Esophagus (tissue), 2 donors: Measurements from ENCODE around the gene ZNF808. TPM values are rescaled to one million over a fixed set of nuclear protein-coding genes. Genes with fewer than 3 reads are reported as not detected.
"Not testable (repeated sequence)": the region's sequence is repeated elsewhere in the genome, so short reads cannot be mapped to it uniquely, and the experiment has no call there.

Source experiments
- H3K27ac ChIP-seq, 2 donors: one replicate each; pipeline ENCODE4 v1.5.1; 2013; ENCODE audit warnings: low read depth in 2 of 2, mild to moderate bottlenecking in 2 of 2, inconsistent platforms in 1 of 2, low read length in 1 of 2, moderate library complexity in 1 of 2
- H3K27me3 ChIP-seq, 2 donors: one replicate each; pipeline ENCODE4 v1.6.1; 2013; ENCODE audit warnings: low read length in 2 of 2, control low read depth in 1 of 2, mild to moderate bottlenecking in 1 of 2; ENCODE audit not compliant: insufficient read depth in 2 of 2, control insufficient read depth in 1 of 2
- H3K36me3 ChIP-seq, 2 donors: one replicate each; pipeline ENCODE4 v1.6.1; 2013; ENCODE audit warnings: low read length in 1 of 2; ENCODE audit not compliant: control insufficient read depth in 2 of 2, insufficient read depth in 2 of 2
- H3K4me1 ChIP-seq, 2 donors: one replicate each; pipeline ENCODE4 v1.6.1; 2013; ENCODE audit warnings: low read length in 1 of 2; ENCODE audit not compliant: control insufficient read depth in 2 of 2, insufficient read depth in 2 of 2
- H3K4me3 ChIP-seq, 2 donors: one replicate each; pipeline ENCODE4 v1.5.1; 2013; ENCODE audit warnings: low read length in 2 of 2, mild to moderate bottlenecking in 2 of 2, low read depth in 1 of 2, moderate library complexity in 1 of 2
- H3K9me3 ChIP-seq, 2 donors: one replicate each; pipeline ENCODE4 v1.6.1; 2013; ENCODE audit warnings: mild to moderate bottlenecking in 2 of 2, low read depth in 1 of 2, low read length in 1 of 2, moderate library complexity in 1 of 2; ENCODE audit not compliant: control insufficient read depth in 2 of 2, insufficient read depth in 1 of 2
- WGBS, 2 donors: extraction: QIAGEN DNeasy Blood & Tissue Kit; methylation state at CpG; one replicate each; pipeline ENCODE4 v1.1.7; 2013; 5-methylcytosine and 5-hydroxymethylcytosine counted together
- polyA plus RNA-seq, 2 donors: library from polyadenylated mRNA; stranded (reverse); fragments of 200-250 nt; gene quantifications; one replicate each; pipeline ENCODE4 v1.2.3, GENCODE V29; 2013
- donor health status: healthy with polysubstance abuse.
- donor health status: Bipolar disorder and iron deficiency.

ZNF808 gene
- polyA plus RNA-seq = 1 to 10 TPM; 1.6 to 4.2 TPM

DNA sequence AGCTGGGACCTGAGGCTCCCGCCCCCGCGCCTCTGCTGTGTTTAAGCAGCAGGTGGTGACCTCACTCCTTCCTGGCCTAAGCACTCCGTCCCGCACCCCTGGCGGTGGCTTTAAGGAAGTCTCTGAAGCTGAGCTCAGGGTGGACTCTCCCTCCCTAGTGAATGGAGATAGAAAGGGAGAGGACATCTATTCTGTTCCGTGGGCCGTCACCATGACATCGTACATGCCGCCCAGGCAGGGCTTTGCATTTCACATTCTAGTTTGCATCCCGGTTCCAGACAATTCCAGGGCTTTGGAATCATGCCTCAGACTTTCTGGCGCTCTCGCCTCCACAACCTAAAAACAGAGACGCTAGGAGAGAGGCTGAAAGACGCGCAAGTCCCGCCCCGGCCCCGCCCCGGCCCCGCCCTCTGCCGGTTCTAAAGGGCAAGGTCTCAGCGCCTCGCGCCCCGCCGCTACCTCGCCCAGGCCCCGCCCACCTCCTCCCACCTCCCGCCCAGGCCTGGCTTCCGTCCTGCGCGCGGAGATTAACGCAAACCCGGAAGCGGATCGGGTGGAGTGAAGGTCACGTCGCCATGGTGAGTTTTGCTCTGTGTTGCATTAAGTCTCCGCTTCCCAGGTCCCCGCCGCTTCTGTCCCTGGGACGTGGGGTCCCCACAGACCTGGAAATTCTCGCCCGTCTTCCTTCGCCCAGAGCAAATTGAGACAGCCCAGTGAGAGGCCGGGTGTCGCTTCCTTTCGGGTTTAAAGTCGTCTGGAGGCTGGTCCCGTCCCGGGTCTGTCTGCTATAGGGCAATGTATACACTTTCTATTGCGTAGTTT is at the start of gene ZNF808:
TSS of gene ZNF808 (plus strand) at position 535 of the 822 bp plus-strand sequence. CDS start 15,617 bp downstream, outside the sequence.
- H3K9me3 ChIP-seq = peaks cover 0 to 2% of the 10 kb centered on the region in 2 donors
- H3K27ac ChIP-seq = peak within 1 kb of the TSS; percentile 90 to 94
- no peaks in the 10 kb centered on the region for H3K36me3 ChIP-seq
- peak within 1 kb of the TSS; percentile 70 to 82 for H3K4me3 ChIP-seq
- H3K4me1 ChIP-seq = peaks cover 0 to 6% of the 10 kb centered on the region in 2 donors
- 1% methylated on average over 54 of the region's 54 CpGs for WGBS, 2 donors
- H3K27me3 ChIP-seq = no peaks in the 10 kb centered on the region

DNA sequence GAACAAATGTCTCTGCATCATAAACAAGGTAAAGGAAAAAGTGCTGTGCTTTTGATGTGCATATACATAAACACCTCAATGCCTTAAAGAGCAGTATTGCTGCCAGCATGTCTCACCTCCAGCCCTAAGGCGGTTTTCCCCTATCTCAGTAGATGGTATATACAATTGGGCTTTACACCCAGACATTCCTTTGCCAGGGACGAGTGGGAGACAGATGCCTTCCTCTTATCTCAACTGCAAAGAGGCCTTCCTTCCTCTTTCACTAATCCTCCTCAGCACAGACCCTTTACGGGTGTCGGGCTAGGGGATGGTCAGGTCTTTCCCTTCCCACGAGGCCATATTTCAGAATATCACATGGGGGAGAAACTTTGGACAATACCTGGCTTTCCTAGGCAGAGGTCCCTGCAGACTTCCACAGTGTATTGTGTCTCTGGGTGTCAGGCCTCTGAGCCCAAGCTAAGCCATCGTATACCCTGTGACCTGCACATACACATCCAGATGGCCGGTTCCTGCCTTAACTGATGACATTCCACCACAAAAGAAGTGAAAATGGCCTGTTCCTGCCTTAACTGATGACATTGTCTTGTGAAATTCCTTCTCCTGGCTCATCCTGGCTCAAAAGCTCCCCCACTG is 43.2 kb upstream of the ZNF808 start:
- peaks cover 25 to 29% of the 10 kb centered on the region in 2 donors for H3K9me3 ChIP-seq
- not testable (repeated sequence) for H3K27ac ChIP-seq, H3K4me3 ChIP-seq, H3K4me1 ChIP-seq, H3K27me3 ChIP-seq, H3K36me3 ChIP-seq
- 43 to 53% methylated on average over 7 of the region's 7 CpGs for WGBS, 2 donors

DNA sequence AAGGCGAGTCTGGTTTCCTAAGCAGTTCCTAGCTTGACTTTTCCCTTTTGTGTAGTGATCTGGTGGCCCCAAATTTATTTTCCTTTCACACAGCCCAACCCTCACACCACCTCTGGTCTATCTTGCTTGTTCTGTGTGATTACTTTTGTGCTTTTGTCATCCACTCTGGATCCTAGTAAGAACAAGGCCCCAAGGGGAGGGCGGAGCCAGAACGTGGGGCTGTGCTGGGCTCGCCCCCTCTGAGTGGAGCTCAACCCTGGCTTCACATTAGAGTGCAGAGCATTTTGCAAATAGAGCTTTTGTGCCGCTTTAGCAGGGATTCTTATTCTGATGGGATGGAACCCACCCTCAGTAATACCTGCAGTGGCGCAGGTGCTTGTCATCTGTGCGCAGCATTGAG is 42.4 kb upstream of the ZNF808 start:
- not testable (repeated sequence) for H3K4me3 ChIP-seq, H3K36me3 ChIP-seq, H3K27me3 ChIP-seq, H3K27ac ChIP-seq, H3K4me1 ChIP-seq
- 36 to 43% methylated on average over 7 of the region's 7 CpGs for WGBS, 2 donors
- peaks cover 24 to 28% of the 10 kb centered on the region in 2 donors for H3K9me3 ChIP-seq

DNA sequence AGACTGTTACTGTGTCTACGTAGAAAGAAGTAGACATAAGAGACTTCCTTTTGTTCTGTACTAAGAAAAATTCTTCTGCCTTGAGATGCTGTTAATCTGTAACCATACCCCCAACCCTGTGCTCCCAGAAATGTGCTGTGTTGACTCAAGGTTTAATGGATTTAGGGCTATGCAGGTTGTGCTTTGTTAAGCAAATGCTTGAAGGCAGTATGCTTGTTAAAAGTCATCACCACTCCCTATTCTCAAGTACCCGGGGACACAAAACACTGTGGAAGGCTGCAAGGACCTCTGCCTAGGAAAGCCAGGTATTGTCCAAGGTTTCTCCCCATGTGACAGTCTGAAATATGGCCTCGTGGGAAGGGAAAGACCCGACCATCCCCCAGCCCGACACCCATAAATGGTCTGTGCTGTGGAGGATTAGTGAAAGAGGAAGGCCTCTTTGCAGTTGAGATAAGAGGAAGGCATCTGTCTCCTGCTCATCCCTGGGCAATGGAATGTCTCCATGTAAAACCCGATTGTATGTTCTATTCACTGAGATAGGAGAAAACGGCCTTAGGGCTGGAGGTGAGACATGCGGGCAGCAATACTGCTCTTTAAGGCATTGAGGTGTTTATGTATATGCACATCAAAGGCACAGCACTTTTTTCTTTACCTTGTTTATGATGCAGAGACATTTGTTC is 41.8 kb upstream of the ZNF808 start:
- not testable (repeated sequence) for H3K4me1 ChIP-seq, H3K27ac ChIP-seq, H3K4me3 ChIP-seq, H3K27me3 ChIP-seq, H3K36me3 ChIP-seq
- H3K9me3 ChIP-seq = peaks cover 24 to 28% of the 10 kb centered on the region in 2 donors
- 7 to 11% methylated on average over 8 of the region's 8 CpGs for WGBS, 2 donors

- Histone ChIP-seq H3K4me3 (peak overlapping the region in 1 of 2 donors; percentile 20), H3K4me1 (no peaks in the 10 kb centered on the region), H3K27me3 (no peaks in the 10 kb centered on the region), H3K9me3 (peaks cover 19 to 26% of the 10 kb centered on the region in 2 donors), H3K36me3 (no peaks in the 10 kb centered on the region), H3K27ac (no peak overlapping the region)
- WGBS, 2 donors = 30 to 32% methylated on average over 37 of the region's 37 CpGs
Observed at GRCh38 chr19:52492201-52492993, 35.1 kb upstream of the ZNF808 start.

GRCh38 chr19:52492994-52493470 is 34.4 kb upstream of the ZNF808 start:
- Histone ChIP-seq H3K4me1 (no peaks in the 10 kb centered on the region), H3K27me3 (no peaks in the 10 kb centered on the region), H3K27ac (no peak overlapping the region), H3K4me3 (no peak overlapping the region), H3K36me3 (no peaks in the 10 kb centered on the region), H3K9me3 (peaks cover 16 to 23% of the 10 kb centered on the region in 2 donors)
- WGBS, 2 donors = 12 to 16% methylated on average over 28 of the region's 28 CpGs

DNA sequence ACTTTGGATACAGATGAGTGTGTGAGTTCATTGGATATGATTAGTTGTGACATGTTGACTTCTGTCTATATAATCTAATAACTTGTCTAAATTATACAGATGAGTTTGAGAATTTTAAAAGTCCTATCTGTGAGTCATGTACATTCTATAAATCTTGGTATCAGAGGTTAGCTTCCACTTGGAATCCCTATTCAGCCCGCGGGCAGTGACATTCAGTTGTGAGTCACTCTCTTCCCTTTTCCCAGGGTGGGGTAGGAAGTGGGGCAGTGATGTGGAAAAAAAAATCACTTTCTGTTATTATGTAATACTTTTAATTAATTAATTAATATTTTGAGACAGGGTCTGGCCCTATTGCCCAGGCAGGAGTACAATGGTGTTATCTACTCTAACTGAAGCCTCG is 33.0 kb upstream of the ZNF808 start:
- WGBS, 2 donors = 78 to 85% methylated on average over 3 of the region's 3 CpGs
- Histone ChIP-seq H3K9me3 (peaks cover 10 to 27% of the 10 kb centered on the region in 2 donors), H3K4me1 (no peaks in the 10 kb centered on the region)

DNA sequence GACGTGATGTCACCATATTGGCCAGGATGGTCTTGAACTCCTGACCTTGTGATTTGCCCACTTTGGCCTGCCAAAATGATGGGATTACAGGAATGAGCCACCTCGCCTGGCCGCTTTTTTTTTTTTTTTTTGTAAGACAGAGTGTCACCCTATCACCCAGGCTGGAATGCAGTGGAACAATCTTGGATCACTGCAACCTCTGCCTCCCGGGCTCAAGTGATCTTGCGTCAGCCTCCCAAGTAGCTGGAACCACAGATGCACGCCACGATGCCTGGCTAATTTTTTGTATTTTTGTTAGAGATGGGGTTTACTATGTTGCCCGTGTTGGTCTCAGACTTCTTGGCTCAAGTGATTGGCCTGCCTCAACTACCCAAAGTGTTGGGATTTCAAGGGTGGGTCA is 28.9 kb upstream of the ZNF808 start:
- WGBS, 2 donors = 92 to 95% methylated on average over 8 of the region's 8 CpGs
- H3K9me3 ChIP-seq = peaks cover 2 to 26% of the 10 kb centered on the region in 2 donors
- no peaks in the 10 kb centered on the region for H3K4me1 ChIP-seq
- no peak overlapping the region for H3K4me3 ChIP-seq
- H3K27me3 ChIP-seq = no peaks in the 10 kb centered on the region
- H3K36me3 ChIP-seq = no peaks in the 10 kb centered on the region
- no peak overlapping the region for H3K27ac ChIP-seq

More for the DNA sequence above, 33.0 kb upstream of the ZNF808 start:
- no peaks in the 10 kb centered on the region for H3K27me3 ChIP-seq
- H3K4me3 ChIP-seq = no peak overlapping the region
- no peaks in the 10 kb centered on the region for H3K36me3 ChIP-seq
- no peak overlapping the region for H3K27ac ChIP-seq

GRCh38 chr19:52500474-52500873 is 27.0 kb upstream of the ZNF808 start:
- 43 to 49% methylated on average over 3 of the region's 3 CpGs for WGBS, 2 donors
- H3K9me3 ChIP-seq = peaks cover 0 to 24% of the 10 kb centered on the region in 2 donors
- H3K4me3 ChIP-seq, H3K36me3 ChIP-seq, H3K27ac ChIP-seq, H3K4me1 ChIP-seq, H3K27me3 ChIP-seq: not testable (repeated sequence)
